ENCODE measurements around the gene KRTAP9-9. TPM values are rescaled to one million over a fixed set of nuclear protein-coding genes. Genes with fewer than 3 reads are reported as not detected.
"Not testable (repeated sequence)": the region's sequence is repeated elsewhere in the genome, so short reads cannot be mapped to it uniquely, and the experiment has no call there.

KRTAP9-9 gene
- total and polyA plus RNA-seq, 12 donors: not detected

GRCh38 chr17:41223821-41224220 is 31.4 kb upstream of the KRTAP9-9 start:
- H3K4me3 ChIP-seq: no peak overlapping the region
- intact Hi-C loops (cut with DNase I): no loop called here
- H3K4me1 ChIP-seq (replicated peaks in 1 of 2): no peaks in the 10 kb centered on the region
- TF ChIP-seq POLR2A (IDR thresholded peaks at IDR 0.05) (no peak), CTCF (IDR thresholded peaks at IDR 0.05) (no peak)
- H3K9me3 ChIP-seq (replicated peaks in 1 of 3): no peaks in the 10 kb centered on the region
- WGBS, 4 donors: 59 to 63% (median 60%) methylated on average over 2 of the region's 2 CpGs
- H3K27ac ChIP-seq: no peak overlapping the region
- DNase-seq: no peak
- H3K36me3 ChIP-seq (replicated peaks in 1 of 2): no peaks in the 10 kb centered on the region
- no peaks in the 10 kb centered on the region for H3K27me3 ChIP-seq

GRCh38 chr17:41226051-41226450 is 29.1 kb upstream of the KRTAP9-9 start:
- 80 to 92% (median 87%) methylated on average over 6 of the region's 6 CpGs for WGBS, 4 donors
- intact Hi-C loops (cut with DNase I): no loop called here
- Histone ChIP-seq H3K27ac (no peak overlapping the region), H3K36me3 (replicated peaks in 1 of 2) (no peaks in the 10 kb centered on the region), H3K27me3 (no peaks in the 10 kb centered on the region), H3K9me3 (replicated peaks in 1 of 3) (no peaks in the 10 kb centered on the region), H3K4me1 (replicated peaks in 1 of 2) (no peaks in the 10 kb centered on the region), H3K4me3 (no peak overlapping the region)
- TF ChIP-seq POLR2A (IDR thresholded peaks at IDR 0.05): no peak
- TF ChIP-seq CTCF (IDR thresholded peaks at IDR 0.05): no peak
- DNase-seq: no peak

- intact Hi-C loops (cut with DNase I); H3K4me3 ChIP-seq; H3K4me1 ChIP-seq (replicated peaks in 1 of 2); H3K9me3 ChIP-seq (replicated peaks in 1 of 3); H3K27me3 ChIP-seq; H3K36me3 ChIP-seq (replicated peaks in 1 of 2); DNase-seq; H3K27ac ChIP-seq: not testable (repeated sequence)
- 40 to 47% (median 44%) methylated on average over 1 to 3 of the region's 4 CpGs; no CpG with 5 or more reads in 1 of the 4 donors for whole genome bisulfite sequencing, 4 donors
These were observed 28.5 kb upstream of the KRTAP9-9 start, which contains the start of gene KRTAP9-2 for GRCh38 chr17:41226598-41227095. Gene KRTAP9-2 (plus strand): TSS chr17:41226648. CDS start chr17:41226655, 7 bp downstream.

DNA sequence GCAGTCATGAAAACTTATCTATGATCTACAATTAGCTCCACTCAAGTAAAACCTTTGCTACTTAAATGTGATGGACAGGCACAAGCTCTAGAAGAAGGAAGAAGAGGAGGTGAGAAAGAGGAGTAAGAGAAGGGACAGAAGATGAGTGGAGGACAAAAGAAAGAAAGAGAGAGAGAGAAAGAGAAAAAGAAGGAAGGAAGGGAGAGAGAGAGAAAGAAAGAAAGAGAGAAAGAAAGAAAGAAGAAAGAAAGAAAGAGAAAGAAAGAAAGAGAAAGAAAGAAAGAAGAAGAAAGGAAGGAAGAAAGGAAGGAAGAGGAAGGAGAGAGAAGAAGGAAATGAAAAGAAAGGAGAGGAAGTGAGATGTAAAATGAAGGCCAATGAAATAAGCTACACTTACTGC is 25.1 kb upstream of the KRTAP9-9 start:
- Histone ChIP-seq H3K9me3 (replicated peaks in 1 of 3) (no peaks in the 10 kb centered on the region), H3K4me1 (replicated peaks in 1 of 2) (no peaks in the 10 kb centered on the region), H3K36me3 (replicated peaks in 1 of 2) (no peaks in the 10 kb centered on the region), H3K4me3 (no peak overlapping the region), H3K27ac (no peak overlapping the region), H3K27me3 (no peaks in the 10 kb centered on the region)
- TF ChIP-seq CTCF (IDR thresholded peaks at IDR 0.05): no peak
- TF ChIP-seq POLR2A (IDR thresholded peaks at IDR 0.05): no peak
- DNase-seq: no peak
- intact Hi-C loops (cut with DNase I): no loop called here

DNA sequence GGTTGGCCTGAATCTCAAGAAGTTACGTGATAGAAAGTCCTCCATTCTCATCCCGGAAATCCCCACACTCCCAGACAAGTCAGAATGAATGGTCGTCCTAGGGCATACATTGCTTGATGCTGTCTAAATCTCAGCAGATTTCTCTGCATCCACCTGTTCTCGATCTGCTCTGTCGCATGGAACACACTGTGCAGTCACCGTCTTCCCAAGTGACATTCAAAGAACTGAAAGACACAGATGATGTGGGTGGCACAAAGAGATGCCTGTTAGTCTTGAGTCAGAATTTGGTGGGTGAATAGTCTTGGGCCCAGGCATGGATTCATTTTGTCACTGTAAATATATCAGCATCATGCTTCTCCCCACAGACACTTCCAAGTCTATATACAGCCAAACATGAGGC is 23.5 kb upstream of the KRTAP9-9 start:
- H3K4me1 ChIP-seq (replicated peaks in 1 of 2): no peaks in the 10 kb centered on the region
- 65 to 83% (median 78%) methylated on average over 6 of the region's 6 CpGs for WGBS, 4 donors

GRCh38 chr17:41232399-41233105 is 22.6 kb upstream of the KRTAP9-9 start, which contains the start of gene KRTAP9-3:
Gene KRTAP9-3 (plus strand): TSS chr17:41232449. CDS start chr17:41232502, 53 bp downstream.
- H3K27me3 ChIP-seq; H3K36me3 ChIP-seq (replicated peaks in 1 of 2); H3K27ac ChIP-seq; H3K9me3 ChIP-seq (replicated peaks in 1 of 3); intact Hi-C loops (cut with DNase I); H3K4me1 ChIP-seq (replicated peaks in 1 of 2); H3K4me3 ChIP-seq; DNase-seq: not testable (repeated sequence)
- 79 to 81% methylated on average over 1 of the region's 1 CpG; no CpG with 5 or more reads in 2 of the 4 donors for WGBS, 4 donors

More for the DNA sequence above, 23.5 kb upstream of the KRTAP9-9 start:
- H3K36me3 ChIP-seq (replicated peaks in 1 of 2): no peaks in the 10 kb centered on the region
- no peak for DNase-seq
- intact Hi-C loops (cut with DNase I): no loop called here
- no peaks in the 10 kb centered on the region for H3K27me3 ChIP-seq
- no peak overlapping the region for H3K27ac ChIP-seq
- H3K9me3 ChIP-seq (replicated peaks in 1 of 3): no peaks in the 10 kb centered on the region
- no peak overlapping the region for H3K4me3 ChIP-seq
- TF ChIP-seq CTCF (IDR thresholded peaks at IDR 0.05) (no peak), POLR2A (IDR thresholded peaks at IDR 0.05) (no peak)

DNA sequence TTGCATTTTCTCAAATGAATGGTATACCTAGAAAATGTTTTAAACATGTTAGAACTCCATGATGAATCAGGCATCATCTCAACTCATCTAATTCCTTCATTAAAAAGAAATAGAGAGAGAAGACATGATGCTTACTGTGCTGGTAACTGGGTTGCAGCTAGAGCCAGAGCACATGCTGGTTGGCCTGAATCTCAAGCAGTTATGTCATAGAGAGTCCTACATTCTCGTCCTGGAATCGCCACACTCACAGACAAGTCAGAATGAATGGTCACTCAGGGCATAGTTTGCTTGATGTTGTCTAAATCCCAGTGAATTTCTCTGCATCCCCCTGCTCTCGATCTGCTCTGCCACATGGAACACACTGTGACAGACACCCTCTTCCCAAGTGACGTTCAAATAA is 18.1 kb upstream of the KRTAP9-9 start:
- H3K27ac ChIP-seq; intact Hi-C loops (cut with DNase I); H3K4me1 ChIP-seq (replicated peaks in 1 of 2); H3K4me3 ChIP-seq; DNase-seq; H3K9me3 ChIP-seq (replicated peaks in 1 of 3); H3K36me3 ChIP-seq (replicated peaks in 1 of 2); H3K27me3 ChIP-seq: not testable (repeated sequence)
- 54 to 64% (median 61%) methylated on average over 4 of the region's 4 CpGs for WGBS, 4 donors

All from adrenal gland (tissue), 12 donors.